Activated B cell treated with CpG ODN at 0.5 μM for 24 hours (primary cell): ENCODE data around the gene IPPK. TPM values are rescaled to one million over a fixed set of nuclear protein-coding genes. Genes with fewer than 3 reads are reported as not detected.
"Not testable (repeated sequence)": the region's sequence is repeated elsewhere in the genome, so short reads cannot be mapped to it uniquely, and the experiment has no call there.

Source experiments
- ATAC-seq: fragments of 200-7000 bp; cut with Tn5 transposase; one replicate; pipeline ENCODE4 v1.10.0; 2021; ENCODE audit warnings: low read depth, mild to moderate bottlenecking, moderate library complexity
- CTCF ChIA-PET: fragments of 350-600 bp; sonication (Branson Sonifier 250); formaldehyde crosslinking; loops from one replicate; lab custom pipeline; 2021; ENCODE audit warnings: antibody characterized with exemption; lab: Charles Lee
- POLR2A ChIA-PET: fragments of 350-600 bp; sonication (Branson Sonifier 250); formaldehyde crosslinking; loops from one replicate; lab custom pipeline; 2021; ENCODE audit warnings: antibody characterized with exemption; lab: Charles Lee
- DNase-seq: peaks from one replicate; pipeline ENCODE4 v3.0.0; 2022
- H3K27ac Mint-ChIP-seq: one replicate; pipeline ENCODE4 v1.8.0; 2020; ENCODE audit warnings: mixed read lengths
- H3K27me3 Mint-ChIP-seq: one replicate; pipeline ENCODE4 v1.8.0; 2021; ENCODE audit warnings: mixed read lengths
- H3K36me3 Mint-ChIP-seq: one replicate; pipeline ENCODE4 v1.8.0; 2021; ENCODE audit warnings: low read depth, mixed read lengths
- H3K4me1 Mint-ChIP-seq: one replicate; pipeline ENCODE4 v1.8.0; 2021; ENCODE audit warnings: mixed read lengths
- H3K4me3 Mint-ChIP-seq: one replicate; pipeline ENCODE4 v1.8.0; 2020; ENCODE audit warnings: mild to moderate bottlenecking, mixed read lengths
- H3K9me3 Mint-ChIP-seq: one replicate; pipeline ENCODE4 v1.8.0; 2020; ENCODE audit warnings: mixed read lengths
- intact Hi-C: fragments of 100-400 bp; cut with micrococcal nuclease; formaldehyde crosslinking; loops from one replicate; pipeline ENCODE4 v1.15.1; 2024
- total RNA-seq: library from RNA; stranded (reverse); gene quantifications from 2 replicates; pipeline ENCODE4 v1.2.3, GENCODE V29; 2022
- TF ChIP-seq, protein P1 (sequence below): fragments of 200-600 bp; IDR thresholded peaks from one replicate; pipeline ENCODE4 v1.8.0; 2022; ENCODE audit warnings: antibody characterized with exemption, mild to moderate bottlenecking

Gene IPPK
- total RNA-seq, 1 donor from 2014 or later = 9.7 TPM

DNA sequence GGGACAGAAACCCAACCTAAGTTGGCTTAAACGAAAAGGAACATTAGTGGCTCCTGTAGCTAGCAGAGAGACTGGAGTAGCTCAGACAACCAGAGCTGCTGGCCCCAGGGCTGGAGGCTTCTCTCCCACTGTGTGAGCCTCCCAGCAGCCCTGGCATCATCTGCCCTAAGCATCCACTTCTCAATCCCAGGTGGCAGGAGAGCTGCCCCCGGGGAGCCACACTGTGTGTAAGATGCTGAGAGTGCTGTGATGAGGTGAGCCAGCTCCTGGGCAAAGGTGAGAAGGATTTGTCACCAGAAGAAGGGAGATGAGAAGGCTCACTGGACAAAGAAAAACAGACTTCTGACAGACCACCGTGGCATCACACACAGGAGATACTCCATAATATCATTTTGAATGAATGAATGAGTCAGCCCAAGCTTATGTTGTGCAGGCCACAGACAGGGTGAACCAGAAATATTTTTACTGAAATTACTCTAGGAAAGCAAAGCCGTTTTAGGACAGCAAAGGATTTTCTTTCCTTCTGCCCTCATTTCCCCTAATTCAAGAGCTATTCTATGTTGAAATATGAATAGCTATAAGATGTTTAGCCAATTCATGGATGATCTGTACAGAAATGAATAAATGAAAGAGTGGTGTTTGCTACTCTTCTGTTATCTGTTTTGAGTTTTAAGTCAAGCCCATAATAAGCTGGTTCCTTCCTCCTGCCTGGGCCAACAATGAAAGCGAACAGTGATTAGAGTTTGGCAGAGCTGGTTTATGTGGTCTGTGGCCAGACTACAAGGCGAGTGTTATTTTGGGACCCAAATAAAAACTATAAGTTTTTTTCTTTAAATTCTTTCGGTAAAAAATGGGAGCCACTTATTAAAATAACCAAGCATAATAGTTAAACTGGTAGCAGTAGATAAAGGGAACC is 76.7 kb downstream of the IPPK start:
- H3K4me3 Mint-ChIP-seq = no peak overlapping the region
- H3K27me3 Mint-ChIP-seq = no peaks in the 10 kb centered on the region
- H3K27ac Mint-ChIP-seq = no peak overlapping the region
- intact Hi-C loops = no loop called here
- ChIA-PET CTCF (no interaction called here), POLR2A (no interaction called here)
- H3K36me3 Mint-ChIP-seq = no peaks in the 10 kb centered on the region
- H3K9me3 Mint-ChIP-seq = no peaks in the 10 kb centered on the region
- H3K4me1 Mint-ChIP-seq = no peaks in the 10 kb centered on the region
- ATAC-seq = no peak
- TF ChIP-seq, protein P1, sequence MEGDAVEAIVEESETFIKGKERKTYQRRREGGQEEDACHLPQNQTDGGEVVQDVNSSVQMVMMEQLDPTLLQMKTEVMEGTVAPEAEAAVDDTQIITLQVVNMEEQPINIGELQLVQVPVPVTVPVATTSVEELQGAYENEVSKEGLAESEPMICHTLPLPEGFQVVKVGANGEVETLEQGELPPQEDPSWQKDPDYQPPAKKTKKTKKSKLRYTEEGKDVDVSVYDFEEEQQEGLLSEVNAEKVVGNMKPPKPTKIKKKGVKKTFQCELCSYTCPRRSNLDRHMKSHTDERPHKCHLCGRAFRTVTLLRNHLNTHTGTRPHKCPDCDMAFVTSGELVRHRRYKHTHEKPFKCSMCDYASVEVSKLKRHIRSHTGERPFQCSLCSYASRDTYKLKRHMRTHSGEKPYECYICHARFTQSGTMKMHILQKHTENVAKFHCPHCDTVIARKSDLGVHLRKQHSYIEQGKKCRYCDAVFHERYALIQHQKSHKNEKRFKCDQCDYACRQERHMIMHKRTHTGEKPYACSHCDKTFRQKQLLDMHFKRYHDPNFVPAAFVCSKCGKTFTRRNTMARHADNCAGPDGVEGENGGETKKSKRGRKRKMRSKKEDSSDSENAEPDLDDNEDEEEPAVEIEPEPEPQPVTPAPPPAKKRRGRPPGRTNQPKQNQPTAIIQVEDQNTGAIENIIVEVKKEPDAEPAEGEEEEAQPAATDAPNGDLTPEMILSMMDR = no peak
- DNase-seq = no peak

DNA sequence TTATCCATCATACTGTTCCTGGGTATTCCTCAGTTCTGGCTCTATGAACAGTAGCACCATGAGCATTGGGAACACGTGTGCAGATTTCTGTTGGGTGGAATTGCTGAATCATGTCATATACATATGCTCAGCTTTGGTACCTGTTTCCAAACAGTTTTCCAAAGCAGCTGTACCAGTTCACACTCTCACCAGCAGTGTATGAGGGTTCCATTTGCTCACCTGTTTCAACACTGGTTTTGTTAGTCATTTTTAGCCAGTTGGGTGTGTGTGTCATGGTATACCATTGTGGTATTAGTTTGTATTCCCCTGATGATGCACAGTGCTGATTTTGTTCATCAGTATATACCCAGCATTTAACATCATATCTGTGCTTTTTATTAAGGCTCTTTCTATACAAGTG is 77.4 kb downstream of the IPPK start:
- DNase-seq = no peak
- Mint-ChIP-seq H3K27me3 (no peaks in the 10 kb centered on the region), H3K36me3 (no peaks in the 10 kb centered on the region), H3K9me3 (no peaks in the 10 kb centered on the region), H3K4me3 (no peak overlapping the region), H3K27ac (no peak overlapping the region), H3K4me1 (no peaks in the 10 kb centered on the region)
- ChIA-PET CTCF (no interaction called here), POLR2A (no interaction called here)
- intact Hi-C loops = no loop called here
- no peak for ATAC-seq
- TF ChIP-seq, protein P1 = no peak

DNA sequence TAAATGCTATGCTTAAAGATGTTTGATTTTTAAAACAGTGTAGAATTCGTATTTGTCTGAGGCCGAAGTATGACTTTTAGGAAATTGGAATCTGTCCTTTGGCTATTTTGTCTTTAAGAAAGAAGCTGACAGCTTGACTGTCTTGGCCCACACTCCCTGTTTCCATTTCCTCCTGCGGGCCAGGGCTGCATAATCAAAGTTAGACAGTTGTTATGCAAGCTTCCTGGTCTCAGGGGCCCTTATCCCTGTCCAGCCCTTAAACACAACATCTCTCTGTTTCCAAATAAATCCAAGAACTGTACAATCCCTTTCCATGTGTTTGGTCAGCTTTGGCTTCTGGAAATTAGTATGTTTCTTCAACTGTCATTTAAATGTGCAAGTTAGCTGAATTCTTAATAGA is 79.6 kb downstream of the IPPK start:
- DNase-seq (no peak), ATAC-seq (no peak)
- Mint-ChIP-seq H3K36me3 (peaks cover 2% of the 10 kb centered on the region), H3K27me3 (no peaks in the 10 kb centered on the region), H3K27ac (no peak overlapping the region), H3K4me1 (no peaks in the 10 kb centered on the region), H3K9me3 (peaks cover 5% of the 10 kb centered on the region), H3K4me3 (no peak overlapping the region)
- CTCF ChIA-PET = no interaction called here
- TF ChIP-seq, protein P1 = no peak
- intact Hi-C loops = no loop called here
- POLR2A ChIA-PET = no interaction called here

DNA sequence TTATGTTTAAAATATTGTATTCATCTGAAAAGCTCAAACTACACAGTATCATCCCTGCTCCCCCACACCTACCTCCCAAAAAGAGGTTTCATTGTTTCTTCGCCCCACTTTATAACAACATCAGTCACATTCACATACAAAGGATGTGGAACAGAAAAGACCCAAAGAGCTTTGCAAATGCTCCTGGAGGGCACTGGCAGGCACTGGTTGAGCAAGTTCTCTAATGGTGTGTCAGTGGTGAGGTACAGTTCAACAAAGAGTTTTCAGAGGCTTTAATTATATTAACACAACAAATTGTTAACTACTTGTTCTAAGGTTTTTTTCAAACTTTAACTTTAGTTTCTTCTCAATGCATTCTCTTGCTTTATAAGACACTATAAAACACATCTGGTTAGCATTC is 80.0 kb downstream of the IPPK start:
- TF ChIP-seq, protein P1 = no peak

DNA sequence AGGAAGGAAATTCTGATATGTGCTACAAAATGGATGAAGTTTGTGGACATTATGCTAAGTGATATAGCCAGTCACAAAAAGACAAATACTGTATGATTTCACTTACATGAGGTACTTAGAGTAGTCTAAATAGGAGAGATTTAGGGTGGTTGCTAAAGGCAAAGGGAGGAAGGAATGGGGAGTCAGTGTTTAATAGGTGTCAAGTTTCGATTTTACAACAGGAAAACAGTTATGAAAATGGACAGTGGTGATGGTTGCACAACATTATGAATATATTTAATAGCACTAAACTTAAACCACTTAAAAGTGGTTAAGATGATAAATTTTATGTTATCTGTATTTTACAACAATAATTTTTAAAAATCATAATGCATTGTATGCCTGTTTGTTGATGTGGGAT is 93.8 kb downstream of the IPPK start:
- Mint-ChIP-seq H3K9me3 (peaks cover 3% of the 10 kb centered on the region), H3K27ac (no peak overlapping the region), H3K36me3 (peaks cover 2% of the 10 kb centered on the region), H3K4me1 (no peaks in the 10 kb centered on the region), H3K27me3 (no peaks in the 10 kb centered on the region), H3K4me3 (no peak overlapping the region)
- ChIA-PET CTCF (no interaction called here), POLR2A (no interaction called here)
- TF ChIP-seq, protein P1 = no peak
- intact Hi-C loops = no loop called here
- no peak for ATAC-seq
- DNase-seq = no peak

More for the DNA sequence above, 80.0 kb downstream of the IPPK start:
- POLR2A ChIA-PET = no interaction called here
- no peak for DNase-seq
- no peaks in the 10 kb centered on the region for H3K4me1 Mint-ChIP-seq
- peaks cover 5% of the 10 kb centered on the region for H3K9me3 Mint-ChIP-seq
- CTCF ChIA-PET = no interaction called here
- peaks cover 2% of the 10 kb centered on the region for H3K36me3 Mint-ChIP-seq
- intact Hi-C loops = no loop called here
- no peak overlapping the region for H3K4me3 Mint-ChIP-seq
- ATAC-seq = no peak
- H3K27me3 Mint-ChIP-seq = no peaks in the 10 kb centered on the region
- no peak overlapping the region for H3K27ac Mint-ChIP-seq

DNA sequence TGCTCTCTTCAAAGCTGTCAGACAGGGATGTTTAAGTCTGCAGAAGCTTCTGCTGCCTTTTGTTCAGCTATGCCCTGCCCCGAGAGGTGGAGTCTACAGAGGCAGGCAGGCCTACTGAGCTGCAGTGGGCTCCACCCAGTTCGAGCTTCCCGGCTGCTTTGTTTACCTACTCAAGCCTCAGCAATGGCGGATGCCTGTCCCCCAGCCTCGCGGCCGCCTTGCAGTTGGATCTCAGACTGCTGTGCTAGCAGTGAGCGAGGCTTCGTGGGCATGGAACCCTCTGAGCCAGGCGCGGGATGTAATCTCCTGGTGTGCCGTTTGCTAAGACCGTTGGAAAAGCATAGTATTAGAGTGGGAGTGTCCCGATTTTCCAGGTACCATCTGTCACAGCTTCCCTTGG is 96.3 kb downstream of the IPPK start:
- H3K4me1 Mint-ChIP-seq, H3K27ac Mint-ChIP-seq, ATAC-seq, H3K36me3 Mint-ChIP-seq, CTCF ChIA-PET, DNase-seq, H3K4me3 Mint-ChIP-seq, intact Hi-C loops, H3K9me3 Mint-ChIP-seq, H3K27me3 Mint-ChIP-seq, POLR2A ChIA-PET: not testable (repeated sequence)

DNA sequence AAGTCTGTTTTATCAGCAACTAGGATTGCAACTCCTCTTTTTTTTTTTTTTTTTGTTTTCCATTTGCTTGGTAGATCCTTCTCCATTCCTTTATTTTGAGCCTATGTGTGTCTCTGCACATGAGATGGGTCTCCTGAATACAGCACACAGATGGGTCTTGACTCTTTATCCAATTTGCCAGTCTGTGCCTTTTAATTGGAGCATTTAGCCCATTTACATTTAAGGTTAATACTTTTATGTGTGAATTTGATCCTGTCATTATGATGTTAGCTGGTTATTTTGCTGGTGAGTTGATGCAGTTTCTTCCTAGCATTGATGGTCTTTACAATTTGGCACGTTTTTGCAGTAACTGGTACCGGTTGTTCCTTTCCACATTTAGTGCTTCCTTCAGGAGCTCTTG is 98.1 kb downstream of the IPPK start:
- POLR2A ChIA-PET, H3K27me3 Mint-ChIP-seq, H3K36me3 Mint-ChIP-seq, H3K9me3 Mint-ChIP-seq, H3K27ac Mint-ChIP-seq, CTCF ChIA-PET, intact Hi-C loops, DNase-seq, ATAC-seq, H3K4me1 Mint-ChIP-seq, H3K4me3 Mint-ChIP-seq: not testable (repeated sequence)
